ENCODE data around the gene IFNAR1.

IFNAR1 gene

GRCh38 chr21:33334824-33335223, 10.1 kb downstream of the IFNAR1 start:
- no peak for TF ChIP-seq SPI1 (IDR thresholded peaks at IDR 0.05; ENCODE audit: low read depth, low read length)
- no peak for TF ChIP-seq TAF1 (IDR thresholded peaks at IDR 0.05; ENCODE audit: low read depth, low read length)
- TF ChIP-seq POLR2A (IDR thresholded peaks at IDR 0.05; ENCODE audit: low read depth, low read length) = no peak
- TF ChIP-seq POU2F2 (IDR thresholded peaks at IDR 0.05; ENCODE audit: low read depth, low read length) = no peak
- no peak for TF ChIP-seq PAX5 (IDR thresholded peaks at IDR 0.05; ENCODE audit: insufficient read depth, low read length, severe bottlenecking)
- no peak for TF ChIP-seq POLR2AphosphoS5 (IDR thresholded peaks at IDR 0.05; ENCODE audit: low read depth, low read length)
- DNase-seq (ENCODE audit: insufficient read length, low spot score) (no peak), FAIRE-seq (peak; percentile 33)

GRCh38 chr21:33339135-33339534, 14.4 kb downstream of the IFNAR1 start:
- TF ChIP-seq PAX5 (IDR thresholded peaks at IDR 0.05; ENCODE audit: insufficient read depth, low read length, severe bottlenecking) = no peak
- no peak for TF ChIP-seq POLR2A (IDR thresholded peaks at IDR 0.05; ENCODE audit: low read depth, low read length)
- TF ChIP-seq POU2F2 (IDR thresholded peaks at IDR 0.05; ENCODE audit: low read depth, low read length) = no peak
- no peak for TF ChIP-seq POLR2AphosphoS5 (IDR thresholded peaks at IDR 0.05; ENCODE audit: low read depth, low read length)
- peak; percentile 75 for TF ChIP-seq SPI1 (IDR thresholded peaks at IDR 0.05; ENCODE audit: low read depth, low read length)
- no peak for TF ChIP-seq TAF1 (IDR thresholded peaks at IDR 0.05; ENCODE audit: low read depth, low read length)
- DNase-seq (ENCODE audit: insufficient read length, low spot score) (no peak), FAIRE-seq (no peak)

GRCh38 chr21:33339918-33340317, 15.1 kb downstream of the IFNAR1 start:
- no peak for FAIRE-seq
- TF ChIP-seq POU2F2 (IDR thresholded peaks at IDR 0.05; ENCODE audit: low read depth, low read length) (no peak), POLR2A (IDR thresholded peaks at IDR 0.05; ENCODE audit: low read depth, low read length) (no peak), SPI1 (IDR thresholded peaks at IDR 0.05; ENCODE audit: low read depth, low read length) (no peak), POLR2AphosphoS5 (IDR thresholded peaks at IDR 0.05; ENCODE audit: low read depth, low read length) (no peak), PAX5 (IDR thresholded peaks at IDR 0.05; ENCODE audit: insufficient read depth, low read length, severe bottlenecking) (no peak), TAF1 (IDR thresholded peaks at IDR 0.05; ENCODE audit: low read depth, low read length) (no peak)
- DNase-seq (ENCODE audit: insufficient read length, low spot score) = no peak

GRCh38 chr21:33345751-33346238, 21.0 kb downstream of the IFNAR1 start:
- DNase-seq (ENCODE audit: insufficient read length, low spot score) (no peak), FAIRE-seq (no peak)
- TF ChIP-seq SPI1 (IDR thresholded peaks at IDR 0.05; ENCODE audit: low read depth, low read length) (no peak), POLR2AphosphoS5 (IDR thresholded peaks at IDR 0.05; ENCODE audit: low read depth, low read length) (no peak), POLR2A (IDR thresholded peaks at IDR 0.05; ENCODE audit: low read depth, low read length) (no peak), POU2F2 (IDR thresholded peaks at IDR 0.05; ENCODE audit: low read depth, low read length) (no peak), PAX5 (IDR thresholded peaks at IDR 0.05; ENCODE audit: insufficient read depth, low read length, severe bottlenecking) (no peak), TAF1 (IDR thresholded peaks at IDR 0.05; ENCODE audit: low read depth, low read length) (no peak)

GRCh38 chr21:33348706-33349105, 23.9 kb downstream of the IFNAR1 start:
- TF ChIP-seq POLR2AphosphoS5 (IDR thresholded peaks at IDR 0.05; ENCODE audit: low read depth, low read length) (no peak), SPI1 (IDR thresholded peaks at IDR 0.05; ENCODE audit: low read depth, low read length) (no peak), PAX5 (IDR thresholded peaks at IDR 0.05; ENCODE audit: insufficient read depth, low read length, severe bottlenecking) (no peak), TAF1 (IDR thresholded peaks at IDR 0.05; ENCODE audit: low read depth, low read length) (no peak), POU2F2 (IDR thresholded peaks at IDR 0.05; ENCODE audit: low read depth, low read length) (no peak), POLR2A (IDR thresholded peaks at IDR 0.05; ENCODE audit: low read depth, low read length) (no peak)
- FAIRE-seq (no peak), DNase-seq (ENCODE audit: insufficient read length, low spot score) (no peak)

- no peak for FAIRE-seq
- TF ChIP-seq POLR2AphosphoS5 (IDR thresholded peaks at IDR 0.05; ENCODE audit: low read depth, low read length) (no peak), POLR2A (IDR thresholded peaks at IDR 0.05; ENCODE audit: low read depth, low read length) (no peak), POU2F2 (IDR thresholded peaks at IDR 0.05; ENCODE audit: low read depth, low read length) (no peak), PAX5 (IDR thresholded peaks at IDR 0.05; ENCODE audit: insufficient read depth, low read length, severe bottlenecking) (no peak), SPI1 (IDR thresholded peaks at IDR 0.05; ENCODE audit: low read depth, low read length) (no peak), TAF1 (IDR thresholded peaks at IDR 0.05; ENCODE audit: low read depth, low read length) (no peak)
- no peak for DNase-seq (ENCODE audit: insufficient read length, low spot score)
These were observed 25.9 kb downstream of the IFNAR1 start for GRCh38 chr21:33350676-33351075.

GRCh38 chr21:33355355-33355754, 30.6 kb downstream of the IFNAR1 start:
- TF ChIP-seq TAF1 (IDR thresholded peaks at IDR 0.05; ENCODE audit: low read depth, low read length) (no peak), PAX5 (IDR thresholded peaks at IDR 0.05; ENCODE audit: insufficient read depth, low read length, severe bottlenecking) (no peak), SPI1 (IDR thresholded peaks at IDR 0.05; ENCODE audit: low read depth, low read length) (no peak), POLR2A (IDR thresholded peaks at IDR 0.05; ENCODE audit: low read depth, low read length) (no peak), POLR2AphosphoS5 (IDR thresholded peaks at IDR 0.05; ENCODE audit: low read depth, low read length) (no peak), POU2F2 (IDR thresholded peaks at IDR 0.05; ENCODE audit: low read depth, low read length) (no peak)
- no peak for FAIRE-seq

GRCh38 chr21:33355996-33356395, 31.2 kb downstream of the IFNAR1 start:
- FAIRE-seq (no peak), DNase-seq (ENCODE audit: insufficient read length, low spot score) (no peak)
- TF ChIP-seq POU2F2 (IDR thresholded peaks at IDR 0.05; ENCODE audit: low read depth, low read length) = no peak
- no peak for TF ChIP-seq POLR2A (IDR thresholded peaks at IDR 0.05; ENCODE audit: low read depth, low read length)
- TF ChIP-seq SPI1 (IDR thresholded peaks at IDR 0.05; ENCODE audit: low read depth, low read length) = no peak
- TF ChIP-seq TAF1 (IDR thresholded peaks at IDR 0.05; ENCODE audit: low read depth, low read length) = no peak
- TF ChIP-seq POLR2AphosphoS5 (IDR thresholded peaks at IDR 0.05; ENCODE audit: low read depth, low read length) = no peak
- no peak for TF ChIP-seq PAX5 (IDR thresholded peaks at IDR 0.05; ENCODE audit: insufficient read depth, low read length, severe bottlenecking)

More at GRCh38 chr21:33355355-33355754, 30.6 kb downstream of the IFNAR1 start:
- no peak for DNase-seq (ENCODE audit: insufficient read length, low spot score)

GRCh38 chr21:33357177-33357576, 32.4 kb downstream of the IFNAR1 start:
- no peak for FAIRE-seq
- DNase-seq (ENCODE audit: insufficient read length, low spot score) = no peak
- TF ChIP-seq SPI1 (IDR thresholded peaks at IDR 0.05; ENCODE audit: low read depth, low read length) (no peak), POU2F2 (IDR thresholded peaks at IDR 0.05; ENCODE audit: low read depth, low read length) (no peak), POLR2A (IDR thresholded peaks at IDR 0.05; ENCODE audit: low read depth, low read length) (no peak), TAF1 (IDR thresholded peaks at IDR 0.05; ENCODE audit: low read depth, low read length) (no peak), POLR2AphosphoS5 (IDR thresholded peaks at IDR 0.05; ENCODE audit: low read depth, low read length) (no peak), PAX5 (IDR thresholded peaks at IDR 0.05; ENCODE audit: insufficient read depth, low read length, severe bottlenecking) (no peak)

GRCh38 chr21:33359446-33359845, 34.7 kb downstream of the IFNAR1 start:
- DNase-seq (ENCODE audit: insufficient read length, low spot score) (no peak), FAIRE-seq (no peak)
- TF ChIP-seq PAX5 (IDR thresholded peaks at IDR 0.05; ENCODE audit: insufficient read depth, low read length, severe bottlenecking) (no peak), TAF1 (IDR thresholded peaks at IDR 0.05; ENCODE audit: low read depth, low read length) (no peak), POLR2A (IDR thresholded peaks at IDR 0.05; ENCODE audit: low read depth, low read length) (no peak), SPI1 (IDR thresholded peaks at IDR 0.05; ENCODE audit: low read depth, low read length) (no peak)
